Astrocyte (in vitro differentiated cells and primary cell): ENCODE data around the gene ACVR1. TPM values are rescaled to one million over a fixed set of nuclear protein-coding genes. Genes with fewer than 3 reads are reported as not detected.

ENCODE experiments used
- DNase-seq: peaks from one replicate; pipeline ENCODE4 v3.0.0-alpha.2; 2010; ENCODE audit warnings: low read depth
- FAIRE-seq: peaks from 2 replicates; lab custom pipeline; 2011; peaks lifted over from hg19 to GRCh38; lab: Jason Lieb, UNC
- H2AFZ ChIP-seq: 2 replicates; pipeline ENCODE4 v1.6.0; 2012; ENCODE audit warnings: low read depth, low read length, inconsistent platforms
- H3K27ac ChIP-seq: 2 replicates; pipeline ENCODE4 v1.5.1; 2011; ENCODE audit warnings: low read depth, low read length, inconsistent platforms
- H3K27me3 ChIP-seq: 2 replicates; pipeline ENCODE4 v1.6.0; 2011; ENCODE audit warnings: low read length, inconsistent platforms; ENCODE audit not compliant: insufficient read depth
- H3K36me3 ChIP-seq: 2 replicates; pipeline ENCODE4 v1.5.1; 2011; ENCODE audit warnings: low read length, inconsistent platforms; ENCODE audit not compliant: insufficient read depth
- H3K4me1 ChIP-seq: 2 replicates; pipeline ENCODE4 v1.5.1; 2011; ENCODE audit warnings: low read length, inconsistent platforms; ENCODE audit not compliant: insufficient read depth
- H3K4me2 ChIP-seq: 2 replicates; pipeline ENCODE4 v1.6.0; 2012; ENCODE audit warnings: low read length, inconsistent platforms
- H3K4me3 ChIP-seq: 2 replicates; pipeline ENCODE4 v1.5.1; 2011; ENCODE audit warnings: low read depth, mild to moderate bottlenecking, low read length, inconsistent platforms; ENCODE audit not compliant: insufficient read depth
- H3K79me2 ChIP-seq: 2 replicates; pipeline ENCODE4 v1.6.0; 2012; ENCODE audit warnings: mild to moderate bottlenecking, low read length, inconsistent platforms; ENCODE audit not compliant: insufficient read depth
- H3K9ac ChIP-seq: 2 replicates; pipeline ENCODE4 v1.6.0; 2012; ENCODE audit warnings: mild to moderate bottlenecking, low read length, inconsistent platforms
- H3K9me3 ChIP-seq: 2 replicates; pipeline ENCODE4 v1.5.1; 2012; ENCODE audit warnings: low read depth, mild to moderate bottlenecking, low read length, inconsistent platforms; ENCODE audit not compliant: insufficient read depth
- H4K20me1 ChIP-seq: 2 replicates; pipeline ENCODE4 v1.6.0; 2012; ENCODE audit warnings: low read length, inconsistent platforms; ENCODE audit not compliant: insufficient read depth
- H3K27ac Mint-ChIP-seq: one replicate; pipeline ENCODE4 v1.8.0; 2021; ENCODE audit warnings: mild to moderate bottlenecking, mixed read lengths; ENCODE audit not compliant: unreplicated experiment
- H3K27me3 Mint-ChIP-seq: one replicate; pipeline ENCODE4 v1.8.0; 2021; ENCODE audit warnings: low read depth, mixed read lengths; ENCODE audit not compliant: unreplicated experiment
- H3K36me3 Mint-ChIP-seq: one replicate; pipeline ENCODE4 v1.8.0; 2021; ENCODE audit warnings: low read depth, mixed read lengths; ENCODE audit not compliant: unreplicated experiment
- H3K4me1 Mint-ChIP-seq: one replicate; pipeline ENCODE4 v1.8.0; 2021; ENCODE audit warnings: low read depth, mixed read lengths; ENCODE audit not compliant: unreplicated experiment
- H3K4me3 Mint-ChIP-seq: one replicate; pipeline ENCODE4 v1.8.0; 2021; ENCODE audit warnings: mild to moderate bottlenecking, moderate library complexity, mixed read lengths; ENCODE audit not compliant: unreplicated experiment
- H3K9me3 Mint-ChIP-seq: one replicate; pipeline ENCODE4 v1.8.0; 2021; ENCODE audit warnings: mild to moderate bottlenecking, mixed read lengths; ENCODE audit not compliant: unreplicated experiment
- CTCF ChIP-seq: IDR thresholded peaks from 2 replicates; pipeline ENCODE4 v1.5.1; 2011; ENCODE audit warnings: low read depth, mild to moderate bottlenecking, inconsistent platforms, low read length, moderate library complexity; ENCODE audit not compliant: insufficient read depth
- EZH2 ChIP-seq: IDR thresholded peaks from 2 replicates; pipeline ENCODE4 v1.6.1; 2012; ENCODE audit warnings: mild to moderate bottlenecking, low read length, inconsistent platforms; ENCODE audit not compliant: insufficient read depth
- total RNA-seq: library from RNA; stranded (reverse); gene quantifications from 2 replicates; pipeline ENCODE4 v1.2.1, GENCODE V29; 2021

The ACVR1 gene
- total RNA-seq, 1 donor from 2014 or later, result 45.9 TPM

- TF ChIP-seq CTCF (no peak), EZH2 (no peak)
- Histone ChIP-seq H3K9ac (peak overlapping the region; percentile 86), H3K9me3 (no peaks in the 10 kb centered on the region), H3K27ac (peak overlapping the region; percentile 86), H3K4me1 (peaks cover 15% of the 10 kb centered on the region), H3K36me3 (no peaks in the 10 kb centered on the region), H2AFZ (peak overlapping the region; percentile 43), H3K79me2 (peaks cover 49% of the 10 kb centered on the region), H3K4me2 (peak overlapping the region; percentile 82), H4K20me1 (peaks cover 40% of the 10 kb centered on the region), H3K4me3 (peak overlapping the region; percentile 65), H3K27me3 (no peaks in the 10 kb centered on the region)
- H3K9me3 Mint-ChIP-seq, result no peaks in the 10 kb centered on the region
- FAIRE-seq (no peak), DNase-seq (no peak)
- H3K27me3 Mint-ChIP-seq, result no peaks in the 10 kb centered on the region
- H3K4me1 Mint-ChIP-seq, result peaks cover 34% of the 10 kb centered on the region
- peak overlapping the region; percentile 98 for H3K4me3 Mint-ChIP-seq
- peak overlapping the region; percentile 95 for H3K27ac Mint-ChIP-seq
- H3K36me3 Mint-ChIP-seq, result peaks cover 2% of the 10 kb centered on the region
These were observed 477 bp downstream of the ACVR1 start for GRCh38 chr2:157875641-157876065.

GRCh38 chr2:157874997-157875640 is 1.0 kb downstream of the ACVR1 start:
- peaks cover 55% of the 10 kb centered on the region for H3K79me2 ChIP-seq
- no peaks in the 10 kb centered on the region for H3K36me3 ChIP-seq
- H3K27me3 ChIP-seq, result no peaks in the 10 kb centered on the region
- H3K36me3 Mint-ChIP-seq, result peaks cover 2% of the 10 kb centered on the region
- H3K4me1 Mint-ChIP-seq, result peaks cover 34% of the 10 kb centered on the region
- H3K9me3 Mint-ChIP-seq, result no peaks in the 10 kb centered on the region
- peaks cover 45% of the 10 kb centered on the region for H4K20me1 ChIP-seq
- peaks cover 15% of the 10 kb centered on the region for H3K4me1 ChIP-seq
- H3K4me3 Mint-ChIP-seq, result peak overlapping the region; percentile 98
- peak overlapping the region; percentile 82 for H3K4me2 ChIP-seq
- TF ChIP-seq EZH2, result no peak
- peak overlapping the region; percentile 86 for H3K27ac ChIP-seq
- peak overlapping the region; percentile 65 for H3K4me3 ChIP-seq
- peak overlapping the region; percentile 86 for H3K9ac ChIP-seq
- H3K27ac Mint-ChIP-seq, result peak overlapping the region; percentile 95
- H3K27me3 Mint-ChIP-seq, result no peaks in the 10 kb centered on the region
- peak; percentile 91 for DNase-seq
- FAIRE-seq, result no peak
- peak overlapping the region; percentile 43 for H2AFZ ChIP-seq
- no peaks in the 10 kb centered on the region for H3K9me3 ChIP-seq

GRCh38 chr2:157874348-157874747 is 1.8 kb downstream of the ACVR1 start:
- Histone ChIP-seq H3K4me2 (peak overlapping the region; percentile 82), H3K27me3 (no peaks in the 10 kb centered on the region), H2AFZ (no peak overlapping the region), H3K27ac (peak overlapping the region; percentile 86), H3K4me3 (peak overlapping the region; percentile 65), H3K9ac (peak overlapping the region; percentile 86), H3K79me2 (peaks cover 62% of the 10 kb centered on the region), H3K4me1 (peaks cover 15% of the 10 kb centered on the region), H3K36me3 (no peaks in the 10 kb centered on the region), H4K20me1 (peaks cover 52% of the 10 kb centered on the region), H3K9me3 (no peaks in the 10 kb centered on the region)
- Mint-ChIP-seq H3K27ac (peak overlapping the region; percentile 95), H3K27me3 (no peaks in the 10 kb centered on the region), H3K4me1 (peaks cover 34% of the 10 kb centered on the region), H3K4me3 (peak overlapping the region; percentile 98), H3K36me3 (peaks cover 2% of the 10 kb centered on the region), H3K9me3 (no peaks in the 10 kb centered on the region)
- DNase-seq, result peak; percentile 22
- no peak for FAIRE-seq
- TF ChIP-seq EZH2 (no peak), CTCF (no peak)
